Hematopoietic multipotent progenitor cell treated with erythropoietin and hydrocortisone succinate and interleukin-3 and kit ligand, for 4 days (in vitro differentiated cells): Measurements from ENCODE around the gene MYBPHL.
A peak's percentile ranks its signal among the peaks of the same experiment; 100 is the strongest.
"Not testable (repeated sequence)": the region's sequence is repeated elsewhere in the genome, so short reads cannot be mapped to it uniquely, and the experiment has no call there.

ENCODE experiments used
- DNase-seq: peaks from one replicate; pipeline ENCODE4 v3.0.0-alpha.2; 2015

MYBPHL gene

GRCh38 chr1:109306832-109307273 lies at the start of gene MYBPHL:
TSS of gene MYBPHL (minus strand) at chr1:109307011. CDS start at chr1:109306991, 20 bp downstream.
- peak; percentile 11 for DNase-seq

GRCh38 chr1:109356505-109356904 lies 49.7 kb upstream of the MYBPHL start:
- no peak for DNase-seq

- DNase-seq, result no peak
These were observed 48.1 kb upstream of the MYBPHL start for GRCh38 chr1:109354929-109355328.

- no peak for DNase-seq
These were observed 44.6 kb upstream of the MYBPHL start for GRCh38 chr1:109351457-109351856.

GRCh38 chr1:109350655-109351054 lies 43.8 kb upstream of the MYBPHL start:
- no peak for DNase-seq

GRCh38 chr1:109350182-109350581 lies 43.4 kb upstream of the MYBPHL start:
- no peak for DNase-seq

GRCh38 chr1:109347511-109347910 lies 40.7 kb upstream of the MYBPHL start:
- DNase-seq, result no peak

- DNase-seq, result no peak
These were observed 35.4 kb upstream of the MYBPHL start for GRCh38 chr1:109341944-109342930.

GRCh38 chr1:109338608-109339007 lies 31.8 kb upstream of the MYBPHL start:
- no peak for DNase-seq

GRCh38 chr1:109338091-109338490 lies 31.3 kb upstream of the MYBPHL start:
- no peak for DNase-seq

GRCh38 chr1:109335091-109335490 lies 28.3 kb upstream of the MYBPHL start:
- DNase-seq, result no peak

- DNase-seq, result no peak
These were observed 24.3 kb upstream of the MYBPHL start for GRCh38 chr1:109331113-109331512.

GRCh38 chr1:109327285-109327684 lies 20.5 kb upstream of the MYBPHL start:
- no peak for DNase-seq

GRCh38 chr1:109322974-109323373 lies 16.2 kb upstream of the MYBPHL start:
- no peak for DNase-seq

GRCh38 chr1:109319114-109319513 lies 12.3 kb upstream of the MYBPHL start:
- DNase-seq, result no peak

GRCh38 chr1:109316506-109316905 lies 9.7 kb upstream of the MYBPHL start:
- peak; percentile 65 for DNase-seq

- DNase-seq, result no peak
These were observed 8.5 kb upstream of the MYBPHL start for GRCh38 chr1:109315288-109315687.

- no peak for DNase-seq
These were observed 8.0 kb upstream of the MYBPHL start for GRCh38 chr1:109314795-109315194.

GRCh38 chr1:109312978-109313775 lies 6.4 kb upstream of the MYBPHL start:
- no peak for DNase-seq

- no peak for DNase-seq
These were observed 5.4 kb upstream of the MYBPHL start for GRCh38 chr1:109312246-109312645.

GRCh38 chr1:109309347-109309746 lies 2.5 kb upstream of the MYBPHL start:
- DNase-seq, result no peak

- DNase-seq, result peak; percentile 74
These were observed 637 bp upstream of the MYBPHL start for GRCh38 chr1:109307274-109308021.

- not testable (repeated sequence) for DNase-seq
These were observed 820 bp downstream of the MYBPHL start for GRCh38 chr1:109305991-109306390.
